Esophagus squamous epithelium (tissue), 5 donors: ENCODE results near the gene OTUD4. TPM values are rescaled to one million over a fixed set of nuclear protein-coding genes. Genes with fewer than 3 reads are reported as not detected.
"Not testable (repeated sequence)": the region's sequence is repeated elsewhere in the genome, so short reads cannot be mapped to it uniquely, and the experiment has no call there.

Experiments
- DNase-seq: peaks from one replicate; lab custom pipeline; 2025; lab: John Stamatoyannopoulos, UW
- H3K27ac ChIP-seq, 4 donors: fragments of 200-600 bp; sonication (generic); one replicate each; pipeline ENCODE4 v1.5.1; 2016 to 2019; ENCODE audit warnings: mild to moderate bottlenecking in 1 of 4
- H3K27me3 ChIP-seq, 4 donors: fragments of 200-600 bp; sonication (generic); 1 replicate in 3 of 4; 2 replicates in 1 of 4; pipeline versions ENCODE4 v1.5.1 to v1.6.0; 2017 to 2021; ENCODE audit warnings: antibody characterized with exemption in 1 of 4
- H3K36me3 ChIP-seq, 3 donors: fragments of 200-600 bp; sonication (generic); one replicate each; pipeline ENCODE4 v1.5.1; 2016 to 2019
- H3K4me1 ChIP-seq, 3 donors: fragments of 200-600 bp; sonication (generic); one replicate each; pipeline ENCODE4 v1.5.1; 2017 to 2019
- H3K4me3 ChIP-seq, 4 donors: fragments of 200-600 bp; sonication (generic); 1 replicate in 3 of 4; 2 replicates in 1 of 4; pipeline ENCODE4 v1.5.1; 2016 to 2019; ENCODE audit warnings: mild to moderate bottlenecking in 2 of 4, moderate library complexity in 1 of 4
- H3K9me3 ChIP-seq, 3 donors: fragments of 200-600 bp; sonication (generic); one replicate each; pipeline ENCODE4 v1.5.1; 2016 to 2019
- CTCF ChIP-seq, 6 experiments: fragments of 450-650 bp in 4 of 6; fragments of 200-600 bp in 2 of 6; sonication (generic) in 2 of 6; IDR thresholded peaks; one replicate each; pipeline ENCODE4 v1.5.1; 2016 to 2019; ENCODE audit warnings: antibody characterized with exemption in 6 of 6, mild to moderate bottlenecking in 4 of 6, moderate library complexity in 4 of 6
- POLR2A ChIP-seq, 4 donors: fragments of 450-650 bp; IDR thresholded peaks; one replicate each; pipeline ENCODE4 v1.6.1; 2017; ENCODE audit warnings: antibody characterized with exemption in 4 of 4, mild to moderate bottlenecking in 4 of 4, moderate library complexity in 3 of 4
- WGBS, 2 donors: methylation state at CpG; one replicate each; pipeline ENCODE4 v1.1.5; 2018; 5-methylcytosine and 5-hydroxymethylcytosine counted together
- intact Hi-C: fragments of 100-400 bp; cut with DNase I; formaldehyde crosslinking; loops from one replicate; pipeline ENCODE4 v1.15.0; 2022
- total RNA-seq, 4 donors: library from RNA; depleted of rRNA; stranded (reverse); fragments of >200 nt; gene quantifications; one replicate each; pipeline ENCODE4 v1.1.0, GENCODE V29; 2016
- donor health status: DM: yes; HTN: yes; CAD: no.

OTUD4 gene
- total RNA-seq, 4 donors from 2014 or later, result 15.2 to 34.0 (median 25.2) TPM

- no peak for DNase-seq
- Histone ChIP-seq H3K4me1 (peaks cover 0 to 12% (median 0%) of the 10 kb centered on the region in 3 donors), H3K9me3 (no peaks in the 10 kb centered on the region), H3K27me3 (no peaks in the 10 kb centered on the region), H3K4me3 (no peak overlapping the region), H3K36me3 (no peaks in the 10 kb centered on the region), H3K27ac (no peak overlapping the region)
- 88 to 91% methylated on average over 2 of the region's 2 CpGs for WGBS, 2 donors
- TF ChIP-seq POLR2A (IDR thresholded peaks at IDR 0.05) (no peak), CTCF (IDR thresholded peaks at IDR 0.05) (no peak)
- intact Hi-C loops, result no loop called here
These were observed 3.2 kb upstream of the OTUD4 start for GRCh38 chr4:145183581-145183980.

GRCh38 chr4:145183023-145183422 lies 2.6 kb upstream of the OTUD4 start:
- intact Hi-C loops, result no loop called here
- DNase-seq, result no peak
- H3K4me1 ChIP-seq, result peaks cover 0 to 18% (median 0%) of the 10 kb centered on the region in 3 donors
- no peak overlapping the region for H3K4me3 ChIP-seq
- no peak overlapping the region for H3K27ac ChIP-seq
- no peak for TF ChIP-seq CTCF (IDR thresholded peaks at IDR 0.05)
- TF ChIP-seq POLR2A (IDR thresholded peaks at IDR 0.05), result no peak
- H3K9me3 ChIP-seq, result no peaks in the 10 kb centered on the region
- H3K36me3 ChIP-seq, result no peaks in the 10 kb centered on the region
- WGBS, 2 donors, result 90 to 95% methylated on average over 2 of the region's 2 CpGs
- no peaks in the 10 kb centered on the region for H3K27me3 ChIP-seq

GRCh38 chr4:145182222-145182621 lies 1.8 kb upstream of the OTUD4 start:
- no peaks in the 10 kb centered on the region for H3K27me3 ChIP-seq
- 80 to 83% methylated on average over 2 of the region's 2 CpGs for WGBS, 2 donors
- H3K27ac ChIP-seq, result no peak overlapping the region
- no peaks in the 10 kb centered on the region for H3K36me3 ChIP-seq
- H3K4me3 ChIP-seq, result no peak overlapping the region
- intact Hi-C loops, result no loop called here
- H3K9me3 ChIP-seq, result no peaks in the 10 kb centered on the region
- TF ChIP-seq CTCF (IDR thresholded peaks at IDR 0.05) (no peak), POLR2A (IDR thresholded peaks at IDR 0.05) (no peak)
- H3K4me1 ChIP-seq, result peaks cover 5 to 26% (median 7%) of the 10 kb centered on the region in 3 donors
- no peak for DNase-seq

- WGBS, 2 donors, result 9 to 10% methylated on average over 5 to 7 of the region's 7 CpGs
- intact Hi-C loops, result no loop called here
These were observed 707 bp upstream of the OTUD4 start for GRCh38 chr4:145181091-145181501.

GRCh38 chr4:145179861-145180297 lies 510 bp downstream of the OTUD4 start:
- WGBS, 2 donors, result no CpG with 5 or more reads among the region's 57 CpGs
- intact Hi-C loops, H3K27me3 ChIP-seq, H3K36me3 ChIP-seq, H3K9me3 ChIP-seq, DNase-seq: not testable (repeated sequence)
- Histone ChIP-seq H3K4me1 (peaks cover 15 to 50% (median 19%) of the 10 kb centered on the region in 3 donors), H3K27ac (peak overlapping the region; percentile 94 to 100 (median 98)), H3K4me3 (peak overlapping the region; percentile 75 to 98 (median 85))

More at GRCh38 chr4:145181091-145181501, 707 bp upstream of the OTUD4 start:
- TF ChIP-seq POLR2A (IDR thresholded peaks at IDR 0.05) (no peak), CTCF (IDR thresholded peaks at IDR 0.05) (no peak)
- DNase-seq, result no peak
- H3K36me3 ChIP-seq, result no peaks in the 10 kb centered on the region
- no peaks in the 10 kb centered on the region for H3K9me3 ChIP-seq
- peak overlapping the region; percentile 94 to 100 (median 98) for H3K27ac ChIP-seq
- H3K4me3 ChIP-seq, result peak overlapping the region; percentile 75 to 98 (median 85)
- peaks cover 15 to 37% (median 15%) of the 10 kb centered on the region in 3 donors for H3K4me1 ChIP-seq
- H3K27me3 ChIP-seq, result no peaks in the 10 kb centered on the region
